Adipocyte (in vitro differentiated cells): ENCODE data around the gene HIVEP3.
"Not testable (repeated sequence)": the region's sequence is repeated elsewhere in the genome, so short reads cannot be mapped to it uniquely, and the experiment has no call there.

Source experiments
- DNase-seq: peaks from one replicate; pipeline ENCODE4 v3.0.0-alpha.2; 2015; ENCODE audit warnings: low read depth
- H3K27me3 ChIP-seq: replicated peaks from 2 replicates; pipeline ENCODE4 v1.7.0; 2013; ENCODE audit warnings: mild to moderate bottlenecking, low read length, moderate library complexity; ENCODE audit not compliant: control insufficient read depth, insufficient read depth
- H3K36me3 ChIP-seq: 2 replicates; pipeline ENCODE4 v1.7.0; 2013; ENCODE audit warnings: low read length, mild to moderate bottlenecking, moderate library complexity; ENCODE audit not compliant: control insufficient read depth, insufficient read depth, severe bottlenecking
- H3K4me1 ChIP-seq: 2 replicates; pipeline ENCODE4 v1.7.0; 2013; ENCODE audit warnings: mild to moderate bottlenecking, low read length, moderate library complexity; ENCODE audit not compliant: control insufficient read depth, insufficient read depth
- H3K4me3 ChIP-seq: 2 replicates; pipeline ENCODE4 v1.7.0; 2013; ENCODE audit warnings: mild to moderate bottlenecking, low read length, moderate library complexity
- H3K9ac ChIP-seq: 2 replicates; pipeline ENCODE4 v1.7.0; 2013; ENCODE audit warnings: mild to moderate bottlenecking, low read length, moderate library complexity
- H3K9me3 ChIP-seq: 2 replicates; pipeline ENCODE4 v1.7.0; 2013; ENCODE audit warnings: mild to moderate bottlenecking, low read length, moderate library complexity; ENCODE audit not compliant: control insufficient read depth

Gene HIVEP3

DNA sequence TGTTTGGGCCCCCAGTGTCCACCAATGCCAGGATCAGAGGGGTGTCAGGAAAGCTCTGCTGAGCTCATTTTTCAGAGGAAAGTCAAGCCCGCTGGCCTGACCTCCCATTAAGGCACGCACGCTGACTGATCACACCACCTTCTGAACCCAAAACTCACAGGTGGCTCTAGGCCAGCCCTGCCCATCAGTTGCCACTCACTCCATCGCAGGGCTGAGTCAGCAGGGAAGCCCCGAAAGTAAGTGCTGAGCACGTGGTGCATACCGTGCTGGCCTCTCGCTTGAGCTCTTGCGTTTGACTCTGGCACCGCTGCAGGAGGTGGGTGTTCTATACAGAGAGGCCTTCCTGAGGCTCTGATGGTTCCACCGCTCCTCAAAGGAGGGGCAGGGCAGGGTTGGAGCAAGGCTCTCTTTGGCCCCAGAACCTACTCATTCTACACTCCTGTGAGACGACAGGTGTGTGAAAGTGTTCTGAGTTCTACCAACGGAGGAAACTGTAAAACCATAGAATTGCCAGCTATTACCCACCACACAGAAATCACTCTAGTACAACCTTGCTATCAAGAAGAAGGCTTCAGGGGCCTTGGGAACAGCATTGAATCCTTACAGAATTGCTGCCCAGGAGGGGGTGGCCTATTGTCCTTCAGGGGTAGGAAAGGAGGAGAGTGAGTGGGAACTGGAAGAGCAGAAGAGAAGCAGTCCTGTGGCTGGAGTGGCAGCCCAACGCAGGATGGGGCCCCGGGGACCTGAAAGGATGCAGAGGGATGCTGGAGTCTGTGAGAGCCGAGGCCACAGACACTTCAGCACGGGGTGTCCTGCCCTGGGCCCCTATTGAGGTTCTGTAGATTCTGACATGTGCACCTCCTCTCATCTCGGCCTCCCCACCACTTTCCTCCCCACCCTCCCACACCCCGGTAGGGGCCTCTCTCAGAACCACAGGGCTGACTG, 219.5 kb downstream of the HIVEP3 start:
- no peak for DNase-seq
- H3K4me1 ChIP-seq, result peaks cover 6% of the 10 kb centered on the region
- no peaks in the 10 kb centered on the region for H3K9me3 ChIP-seq
- H3K27me3 ChIP-seq, result peaks cover 9% of the 10 kb centered on the region
- H3K4me3 ChIP-seq, result no peak overlapping the region
- no peaks in the 10 kb centered on the region for H3K36me3 ChIP-seq
- no peak overlapping the region for H3K9ac ChIP-seq

- Histone ChIP-seq H3K9me3 (no peaks in the 10 kb centered on the region), H3K4me1 (peaks cover 9% of the 10 kb centered on the region), H3K4me3 (no peak overlapping the region), H3K27me3 (peaks cover 9% of the 10 kb centered on the region), H3K9ac (no peak overlapping the region), H3K36me3 (no peaks in the 10 kb centered on the region)
- no peak for DNase-seq
Measured at GRCh38 chr1:41696381-41696780, 222.3 kb downstream of the HIVEP3 start.

DNA sequence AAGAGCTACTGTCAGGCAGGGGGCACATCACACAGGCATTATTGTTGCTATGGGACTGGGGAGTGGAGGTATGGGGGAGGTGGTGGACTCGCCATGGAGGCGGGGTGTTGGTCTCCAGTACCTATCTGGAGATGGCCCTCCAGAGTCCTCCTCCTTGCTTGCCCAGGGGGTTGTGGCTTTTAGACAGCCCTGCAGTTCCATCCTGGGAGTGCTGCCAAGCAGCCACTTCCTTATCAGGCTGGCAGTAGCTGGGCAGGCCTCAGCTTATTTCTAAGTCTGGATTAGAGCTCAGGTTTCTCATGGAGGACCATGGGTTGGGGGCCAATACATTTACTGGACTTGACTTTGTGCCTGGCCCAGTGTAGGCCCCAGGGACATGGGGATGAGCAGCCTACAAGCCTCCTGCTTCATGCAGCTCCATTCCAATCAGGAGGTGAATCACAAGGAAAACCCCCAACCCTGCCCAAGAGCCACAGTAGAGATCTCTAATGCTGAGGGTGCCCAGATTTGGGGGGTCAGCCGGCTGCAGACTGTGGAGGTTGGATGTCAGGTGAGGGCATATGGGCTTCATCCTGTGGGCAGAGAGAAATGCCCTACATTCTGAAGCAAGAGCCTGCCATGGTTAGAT, 223.5 kb downstream of the HIVEP3 start:
- no peaks in the 10 kb centered on the region for H3K9me3 ChIP-seq
- peaks cover 9% of the 10 kb centered on the region for H3K4me1 ChIP-seq
- H3K9ac ChIP-seq, result no peak overlapping the region
- H3K36me3 ChIP-seq, result no peaks in the 10 kb centered on the region
- peak; percentile 19 for DNase-seq
- H3K4me3 ChIP-seq, result no peak overlapping the region
- H3K27me3 ChIP-seq, result peaks cover 9% of the 10 kb centered on the region

DNA sequence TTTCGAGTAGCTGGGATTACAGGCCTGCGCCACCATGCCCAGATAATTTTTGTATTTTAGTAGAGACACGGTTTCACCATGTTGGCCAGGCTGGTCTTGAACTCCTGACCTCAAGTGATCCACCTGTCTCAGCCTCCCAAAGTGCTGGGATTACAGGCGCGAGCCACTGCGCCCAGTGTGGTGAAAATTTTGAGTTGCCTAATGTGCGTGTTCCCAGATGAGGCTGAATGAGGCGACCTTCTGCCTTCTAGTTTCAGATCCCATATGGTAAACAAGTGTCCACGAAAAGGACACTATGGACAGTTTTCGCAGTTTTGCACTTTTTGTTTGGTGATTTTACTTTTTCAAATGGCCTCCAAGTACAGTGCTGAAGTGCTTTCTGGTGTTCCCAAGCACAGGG, 226.8 kb downstream of the HIVEP3 start:
- not testable (repeated sequence) for H3K4me1 ChIP-seq

GRCh38 chr1:41691424-41691823, 227.3 kb downstream of the HIVEP3 start:
- no peak overlapping the region for H3K9ac ChIP-seq
- H3K4me3 ChIP-seq, result no peak overlapping the region
- no peaks in the 10 kb centered on the region for H3K36me3 ChIP-seq
- no peak for DNase-seq
- no peaks in the 10 kb centered on the region for H3K27me3 ChIP-seq
- H3K4me1 ChIP-seq, result peaks cover 9% of the 10 kb centered on the region
- H3K9me3 ChIP-seq, result no peaks in the 10 kb centered on the region

More for the DNA sequence above, 226.8 kb downstream of the HIVEP3 start:
- H3K9ac ChIP-seq, H3K36me3 ChIP-seq, H3K4me3 ChIP-seq, DNase-seq, H3K27me3 ChIP-seq, H3K9me3 ChIP-seq: not testable (repeated sequence)

DNA sequence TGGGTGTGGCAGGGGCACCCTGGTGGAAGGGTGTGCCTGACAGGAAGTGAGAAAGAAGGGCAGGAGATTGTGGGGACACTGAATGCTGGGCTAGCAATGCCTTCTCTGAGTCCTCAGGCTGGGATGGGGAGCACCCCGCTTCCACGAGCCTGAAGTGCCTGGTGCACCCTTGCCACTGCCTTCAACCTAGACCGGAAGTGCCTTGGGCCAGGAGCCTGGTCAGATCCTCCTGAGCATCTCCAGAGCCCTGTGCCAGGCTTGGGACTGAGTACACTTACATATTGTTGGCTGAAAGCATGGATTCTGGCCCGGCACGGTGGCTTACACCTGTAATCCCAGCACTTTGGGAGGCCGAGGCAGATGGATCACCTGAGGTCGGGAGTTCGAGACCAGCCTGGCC, 228.4 kb downstream of the HIVEP3 start:
- no peaks in the 10 kb centered on the region for H3K27me3 ChIP-seq

DNA sequence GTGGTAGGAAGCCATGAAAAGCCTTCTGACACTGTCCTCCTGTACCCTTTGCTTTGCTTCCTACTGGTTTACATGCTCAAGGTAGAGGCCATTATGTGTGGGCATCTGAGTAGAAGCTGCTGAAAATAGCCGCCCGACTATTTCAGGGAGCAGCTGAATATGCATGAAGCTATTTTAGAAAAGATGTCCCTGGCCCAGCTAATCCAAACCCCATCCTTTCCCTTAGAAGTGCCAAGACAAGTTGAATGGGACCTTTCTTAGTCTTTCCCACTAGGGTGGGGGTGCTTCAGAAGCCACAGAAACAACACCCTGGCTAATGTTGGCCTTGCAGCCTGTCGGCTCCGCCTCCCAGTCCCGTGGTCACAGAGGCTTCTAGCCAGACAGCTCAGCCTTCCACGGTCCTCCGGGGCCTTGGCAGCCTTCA, 229.2 kb downstream of the HIVEP3 start:
- Histone ChIP-seq H3K9me3 (no peaks in the 10 kb centered on the region), H3K36me3 (no peaks in the 10 kb centered on the region)
- no peak for DNase-seq

More for the DNA sequence above, 228.4 kb downstream of the HIVEP3 start:
- Histone ChIP-seq H3K4me3 (no peak overlapping the region), H3K36me3 (no peaks in the 10 kb centered on the region), H3K9me3 (no peaks in the 10 kb centered on the region), H3K4me1 (peaks cover 8% of the 10 kb centered on the region), H3K9ac (no peak overlapping the region)
- DNase-seq, result no peak

DNA sequence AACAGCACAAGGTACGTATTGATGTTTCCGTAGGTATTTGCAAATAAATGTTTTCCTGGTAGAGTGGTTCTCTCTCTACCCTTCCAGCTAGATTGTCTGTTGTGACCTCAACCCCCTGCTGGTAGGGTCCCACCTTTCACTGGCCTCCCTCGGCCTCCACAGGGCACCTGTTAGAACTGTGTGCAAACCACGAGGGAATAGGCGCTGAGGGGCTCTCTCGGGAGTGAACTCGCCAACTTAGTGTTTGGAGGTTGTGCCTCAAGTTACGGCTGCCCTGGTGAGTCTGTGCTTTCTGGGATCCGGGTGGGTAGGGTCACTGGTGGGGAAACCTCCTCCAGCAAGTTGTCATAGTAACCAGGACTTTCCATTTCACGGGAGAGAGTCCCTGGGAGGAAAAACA, 229.6 kb downstream of the HIVEP3 start:
- H3K9me3 ChIP-seq, result no peaks in the 10 kb centered on the region
- no peak for DNase-seq
- no peaks in the 10 kb centered on the region for H3K36me3 ChIP-seq
- no peak overlapping the region for H3K9ac ChIP-seq
- no peak overlapping the region for H3K4me3 ChIP-seq
- H3K27me3 ChIP-seq, result no peaks in the 10 kb centered on the region
- peaks cover 4% of the 10 kb centered on the region for H3K4me1 ChIP-seq

More for the DNA sequence above, 229.2 kb downstream of the HIVEP3 start:
- H3K4me3 ChIP-seq, result no peak overlapping the region
- H3K9ac ChIP-seq, result no peak overlapping the region
- H3K4me1 ChIP-seq, result peaks cover 4% of the 10 kb centered on the region
- no peaks in the 10 kb centered on the region for H3K27me3 ChIP-seq

DNA sequence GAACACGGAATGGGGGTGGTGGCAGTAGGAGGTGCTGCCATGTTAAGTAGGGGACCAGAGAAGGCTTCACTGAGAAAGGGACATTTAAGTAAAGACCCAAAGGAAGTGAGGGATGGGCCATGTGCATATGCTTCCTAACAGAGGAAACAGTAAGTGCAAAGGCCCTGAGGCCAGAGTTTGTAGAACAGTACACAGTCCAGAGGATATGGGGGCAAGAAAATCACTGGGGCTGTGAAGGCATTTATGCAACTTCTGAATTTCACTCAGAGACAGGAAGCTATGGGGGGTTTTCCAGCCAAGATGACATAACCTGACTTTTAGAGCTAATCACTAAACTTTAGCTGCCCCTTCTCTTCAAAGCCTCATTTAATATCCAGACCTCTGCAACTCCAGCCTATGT, 231.7 kb downstream of the HIVEP3 start:
- Histone ChIP-seq H3K4me3 (no peak overlapping the region), H3K9me3 (no peaks in the 10 kb centered on the region), H3K27me3 (no peaks in the 10 kb centered on the region), H3K4me1 (peaks cover 10% of the 10 kb centered on the region), H3K36me3 (no peaks in the 10 kb centered on the region), H3K9ac (no peak overlapping the region)
- no peak for DNase-seq

GRCh38 chr1:41683681-41684500, 234.8 kb downstream of the HIVEP3 start:
- Histone ChIP-seq H3K27me3 (no peaks in the 10 kb centered on the region), H3K4me3 (no peak overlapping the region), H3K4me1 (peaks cover 27% of the 10 kb centered on the region), H3K36me3 (no peaks in the 10 kb centered on the region), H3K9ac (no peak overlapping the region), H3K9me3 (no peaks in the 10 kb centered on the region)
- no peak for DNase-seq
